ENCODE results near the gene FZR1. TPM values are rescaled to one million over a fixed set of nuclear protein-coding genes. Genes with fewer than 3 reads are reported as not detected.

FZR1 gene
- total RNA-seq, 2 donors from 2014 or later = 16.6 to 20.1 TPM

GRCh38 chr19:3494051-3494450 is 12.1 kb upstream of the FZR1 start:
- Histone ChIP-seq H3K36me3 (replicated peaks in 1 of 2; ENCODE audit: insufficient read depth in 1 of 2, low read depth in 2 of 2) (peaks cover 0 to 3% of the 10 kb centered on the region in 2 donors), H3K4me3 (no peak overlapping the region), H3K27me3 (no peaks in the 10 kb centered on the region), H3K27ac (no peak overlapping the region), H3K9me3 (no peaks in the 10 kb centered on the region), H3K4me1 (peaks cover 3% of the 10 kb centered on the region)
- TF ChIP-seq POLR2A (IDR thresholded peaks at IDR 0.05) (no peak), CTCF (IDR thresholded peaks at IDR 0.05) (no peak)
- intact Hi-C loops (cut with DNase I) = no loop called here
- no peak for ATAC-seq
- WGBS, 2 donors = 87% methylated on average over 3 to 15 of the region's 15 CpGs
- DNase-seq = no peak

- DNase-seq (no peak), ATAC-seq (no peak)
- Histone ChIP-seq H3K36me3 (replicated peaks in 1 of 2; ENCODE audit: insufficient read depth in 1 of 2, low read depth in 2 of 2) (peaks cover 0 to 3% of the 10 kb centered on the region in 2 donors), H3K4me1 (peaks cover 8% of the 10 kb centered on the region), H3K27me3 (no peaks in the 10 kb centered on the region), H3K4me3 (no peak overlapping the region), H3K27ac (no peak overlapping the region), H3K9me3 (no peaks in the 10 kb centered on the region)
- TF ChIP-seq POLR2A (IDR thresholded peaks at IDR 0.05) (no peak), CTCF (IDR thresholded peaks at IDR 0.05) (no peak)
- WGBS, 2 donors = 88 to 89% methylated on average over 10 to 18 of the region's 18 CpGs
- intact Hi-C loops (cut with DNase I) = no loop called here
Observed at GRCh38 chr19:3494559-3494958, 11.6 kb upstream of the FZR1 start.

GRCh38 chr19:3496392-3497273 is 9.5 kb upstream of the FZR1 start:
- Histone ChIP-seq H3K27ac (no peak overlapping the region), H3K4me1 (peaks cover 17% of the 10 kb centered on the region), H3K9me3 (no peaks in the 10 kb centered on the region), H3K36me3 (replicated peaks in 1 of 2; ENCODE audit: insufficient read depth in 1 of 2, low read depth in 2 of 2) (peaks cover 0 to 3% of the 10 kb centered on the region in 2 donors), H3K4me3 (no peak overlapping the region), H3K27me3 (no peaks in the 10 kb centered on the region)
- intact Hi-C loops (cut with DNase I) = no loop called here
- no peak for DNase-seq
- TF ChIP-seq CTCF (IDR thresholded peaks at IDR 0.05) = no peak
- TF ChIP-seq POLR2A (IDR thresholded peaks at IDR 0.05) = no peak
- WGBS, 2 donors = 88 to 97% methylated on average over 8 to 24 of the region's 32 CpGs
- ATAC-seq = no peak

GRCh38 chr19:3497757-3498520 is 8.2 kb upstream of the FZR1 start:
- peaks cover 17% of the 10 kb centered on the region for H3K4me1 ChIP-seq
- peaks cover 0 to 3% of the 10 kb centered on the region in 2 donors for H3K36me3 ChIP-seq (replicated peaks in 1 of 2; ENCODE audit: insufficient read depth in 1 of 2, low read depth in 2 of 2)
- WGBS, 2 donors = 96 to 97% methylated on average over 5 of the region's 5 CpGs
- intact Hi-C loops (cut with DNase I) = no loop called here
- no peaks in the 10 kb centered on the region for H3K27me3 ChIP-seq
- DNase-seq (no peak), ATAC-seq (no peak)
- TF ChIP-seq CTCF (IDR thresholded peaks at IDR 0.05) (no peak), POLR2A (IDR thresholded peaks at IDR 0.05) (no peak)
- no peaks in the 10 kb centered on the region for H3K9me3 ChIP-seq
- H3K27ac ChIP-seq = no peak overlapping the region
- H3K4me3 ChIP-seq = no peak overlapping the region
